GM23248 (cell line): ENCODE results near the gene MRPL4.

ENCODE experiments used
- EZH2 ChIP-seq: fragments of 200-600 bp; sonication (generic); IDR thresholded peaks from 2 replicates; pipeline ENCODE4 v1.6.1; 2018; ENCODE audit warnings: antibody characterized with exemption, mild to moderate bottlenecking; ENCODE audit not compliant: insufficient read depth, poor library complexity, severe bottlenecking
- EZH2phosphoT487 ChIP-seq: fragments of 200-600 bp; sonication (generic); IDR thresholded peaks from 2 replicates; pipeline ENCODE4 v1.6.1; 2018; ENCODE audit warnings: antibody characterized with exemption, moderate library complexity, mild to moderate bottlenecking, low read depth; ENCODE audit not compliant: insufficient read depth

DNA sequence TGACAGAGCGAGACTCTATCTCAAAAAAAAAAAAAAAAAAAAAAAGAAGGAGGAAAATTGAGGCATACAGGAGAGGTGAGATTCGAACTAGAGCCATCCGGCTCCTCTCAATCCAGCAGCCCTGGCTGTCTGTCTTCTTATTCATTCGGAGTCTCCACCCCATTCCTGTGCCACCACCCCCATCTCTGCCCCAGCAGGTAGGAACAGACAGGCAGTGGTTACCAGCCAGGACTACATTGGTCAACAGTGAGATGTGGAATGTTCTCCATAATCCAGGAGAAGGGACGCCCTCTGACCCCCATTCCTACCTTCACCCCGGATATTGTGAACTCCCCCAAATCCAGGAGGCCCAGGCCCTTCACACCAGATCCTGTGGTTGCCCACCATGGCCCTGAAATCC lies 14.3 kb upstream of the MRPL4 start:
- no peak for TF ChIP-seq EZH2
- no peak for TF ChIP-seq EZH2phosphoT487
